Mucosa of stomach (tissue), 1 donor: ENCODE results near the gene TMOD2.

Experiments
- H3K27me3 ChIP-seq: one replicate; pipeline ENCODE4 v1.7.0; 2013; ENCODE audit warnings: mild to moderate bottlenecking, low read length; ENCODE audit not compliant: control insufficient read depth, insufficient read depth
- H3K36me3 ChIP-seq: one replicate; pipeline ENCODE4 v1.7.0; 2013; ENCODE audit warnings: low read length; ENCODE audit not compliant: control insufficient read depth, insufficient read depth
- H3K4me1 ChIP-seq: one replicate; pipeline ENCODE4 v1.7.0; 2013; ENCODE audit warnings: mild to moderate bottlenecking, low read length; ENCODE audit not compliant: control insufficient read depth, insufficient read depth
- H3K4me3 ChIP-seq: one replicate; pipeline ENCODE4 v1.7.0; 2013; ENCODE audit warnings: low read length
- H3K9ac ChIP-seq: one replicate; pipeline ENCODE4 v1.7.0; 2013; ENCODE audit warnings: mild to moderate bottlenecking, low read length, moderate library complexity
- H3K9me3 ChIP-seq: one replicate; pipeline ENCODE4 v1.7.0; 2013; ENCODE audit warnings: mild to moderate bottlenecking, low read length, moderate library complexity; ENCODE audit not compliant: control insufficient read depth
- donor health status: Pancreatic carcinoma.

The TMOD2 gene

DNA sequence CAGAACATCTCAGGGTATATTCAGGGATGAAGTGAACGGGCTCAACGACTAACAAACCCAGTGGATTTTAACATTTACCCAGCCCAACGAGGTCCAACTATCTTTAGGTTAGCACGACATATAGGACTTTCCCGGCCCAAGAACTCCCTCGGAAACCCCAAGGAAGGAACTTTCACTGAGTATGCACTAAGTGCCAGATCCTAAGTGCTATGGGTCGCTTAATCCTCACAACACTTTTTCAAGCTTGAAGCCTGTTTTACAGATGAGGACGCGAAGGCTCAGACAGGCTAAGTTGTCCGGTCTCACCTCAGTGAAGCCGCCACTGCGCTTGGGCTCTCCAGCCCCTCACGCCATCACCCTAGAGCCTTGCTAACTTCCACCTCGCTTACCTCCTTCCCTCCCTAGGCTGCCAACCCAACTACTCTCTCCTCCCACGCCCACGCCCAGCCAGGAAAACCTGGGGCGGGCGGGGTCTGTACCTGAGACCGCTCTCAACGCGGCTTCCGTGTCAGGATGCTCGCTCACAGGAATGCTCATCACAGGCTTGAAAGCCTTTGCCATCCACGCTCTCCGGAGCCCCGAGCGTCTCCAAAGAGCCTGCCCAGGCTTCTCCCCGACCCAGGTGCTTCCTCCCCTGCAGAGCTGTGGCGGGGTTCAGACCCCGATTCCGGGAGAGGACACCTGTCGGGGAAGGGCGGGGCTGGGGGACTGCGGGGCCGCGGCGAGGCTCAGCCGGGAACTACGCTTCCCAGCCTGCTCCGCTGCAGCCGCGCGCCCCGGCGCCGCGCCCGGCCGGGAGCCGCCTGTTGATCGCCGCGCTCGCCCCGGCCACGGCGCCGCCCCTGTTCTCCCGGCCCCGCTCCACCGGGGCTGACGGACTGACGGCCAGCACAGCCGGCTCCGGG is at the start of gene TMOD2:
TMOD2 (plus strand) TSS at position 806 of the 905 bp plus-strand sequence. CDS start 14,845 bp downstream, outside the sequence.
- Histone ChIP-seq H3K9ac (peak within 1 kb of the TSS; percentile 37), H3K4me3 (peak within 1 kb of the TSS; percentile 44), H3K27me3 (peaks cover 21% of the 10 kb centered on the region)

DNA sequence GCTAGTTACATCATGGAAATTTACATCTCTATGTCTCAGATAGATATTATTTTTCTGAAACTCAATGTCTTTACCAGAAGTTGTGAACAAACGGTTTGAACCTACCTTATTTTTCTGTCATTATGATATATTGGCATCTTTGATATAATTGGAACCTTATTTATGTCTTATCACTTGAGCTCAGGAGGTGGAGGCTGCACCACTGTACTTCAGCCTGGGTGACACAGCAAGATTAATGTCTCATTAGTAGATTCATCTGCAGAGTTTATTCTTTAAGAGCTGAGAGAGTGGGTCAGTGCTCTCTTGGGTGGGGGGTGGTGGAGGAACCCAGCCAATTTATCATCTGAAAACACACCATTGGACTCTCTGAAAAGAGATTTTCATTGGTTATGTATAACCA is 48.7 kb upstream of the TMOD2 start:
- H3K4me1 ChIP-seq = no peaks in the 10 kb centered on the region
- no peak overlapping the region for H3K9ac ChIP-seq
- H3K9me3 ChIP-seq = no peaks in the 10 kb centered on the region
- no peaks in the 10 kb centered on the region for H3K36me3 ChIP-seq
- H3K27me3 ChIP-seq = peaks cover 6% of the 10 kb centered on the region
- no peak overlapping the region for H3K4me3 ChIP-seq

More for the DNA sequence above, at the start of gene TMOD2:
- Histone ChIP-seq H3K36me3 (no peaks in the 10 kb centered on the region), H3K9me3 (no peaks in the 10 kb centered on the region), H3K4me1 (peaks cover 11% of the 10 kb centered on the region)

DNA sequence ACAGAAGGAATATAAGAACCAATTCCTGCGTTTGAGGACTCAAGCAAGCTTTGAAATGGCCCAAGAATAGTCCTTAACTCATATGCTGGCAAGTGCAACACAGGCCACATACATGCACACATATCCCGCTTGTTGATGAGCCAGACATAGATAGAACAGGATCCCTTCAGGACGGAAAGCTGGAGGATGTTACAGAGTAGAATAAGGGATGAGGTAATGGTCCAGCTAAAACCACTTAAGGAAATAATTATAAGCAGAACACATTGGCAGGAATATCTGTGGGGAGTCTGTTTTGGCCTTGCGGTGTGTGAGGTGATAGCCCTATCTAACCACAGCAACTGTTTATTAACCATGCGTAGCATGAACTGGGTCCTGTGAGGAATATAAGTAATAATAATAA is 45.1 kb upstream of the TMOD2 start:
- H3K36me3 ChIP-seq = no peaks in the 10 kb centered on the region
- no peaks in the 10 kb centered on the region for H3K4me1 ChIP-seq
- H3K9me3 ChIP-seq = no peaks in the 10 kb centered on the region
- H3K9ac ChIP-seq = no peak overlapping the region
- H3K4me3 ChIP-seq = no peak overlapping the region
- H3K27me3 ChIP-seq = no peaks in the 10 kb centered on the region

DNA sequence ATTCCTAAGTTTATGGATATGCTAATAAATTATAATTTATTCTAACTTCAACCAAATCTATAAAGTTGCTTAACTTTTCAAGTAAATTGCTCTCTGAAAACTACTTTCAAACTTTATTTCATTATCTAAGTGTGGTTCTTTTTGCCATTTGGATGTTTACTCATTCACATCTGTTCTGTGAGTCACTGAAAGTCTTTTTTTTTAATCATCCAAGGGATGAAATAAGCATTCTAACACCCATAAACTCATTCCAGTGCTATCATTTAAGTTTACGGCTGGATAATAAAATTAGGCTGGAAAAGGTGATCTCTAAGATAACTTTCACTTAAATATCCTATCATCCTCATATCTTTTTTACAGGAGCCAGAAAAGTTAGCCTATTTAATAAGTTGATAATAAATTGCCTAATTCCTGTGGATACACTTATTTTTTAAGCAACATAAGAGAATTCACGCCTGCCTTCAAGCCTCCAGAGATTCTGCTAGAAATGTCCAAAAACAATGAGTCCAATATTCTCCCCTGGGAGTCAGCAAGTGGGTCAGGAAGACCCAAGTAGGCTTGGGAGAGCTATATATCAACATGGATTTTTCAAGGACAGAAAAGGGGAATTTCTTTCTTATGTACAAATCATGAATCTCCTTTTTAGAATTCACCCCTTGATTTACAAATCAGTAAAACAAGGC is 44.3 kb upstream of the TMOD2 start:
- Histone ChIP-seq H3K36me3 (no peaks in the 10 kb centered on the region), H3K4me1 (no peaks in the 10 kb centered on the region), H3K9me3 (no peaks in the 10 kb centered on the region), H3K9ac (no peak overlapping the region), H3K4me3 (no peak overlapping the region), H3K27me3 (no peaks in the 10 kb centered on the region)

DNA sequence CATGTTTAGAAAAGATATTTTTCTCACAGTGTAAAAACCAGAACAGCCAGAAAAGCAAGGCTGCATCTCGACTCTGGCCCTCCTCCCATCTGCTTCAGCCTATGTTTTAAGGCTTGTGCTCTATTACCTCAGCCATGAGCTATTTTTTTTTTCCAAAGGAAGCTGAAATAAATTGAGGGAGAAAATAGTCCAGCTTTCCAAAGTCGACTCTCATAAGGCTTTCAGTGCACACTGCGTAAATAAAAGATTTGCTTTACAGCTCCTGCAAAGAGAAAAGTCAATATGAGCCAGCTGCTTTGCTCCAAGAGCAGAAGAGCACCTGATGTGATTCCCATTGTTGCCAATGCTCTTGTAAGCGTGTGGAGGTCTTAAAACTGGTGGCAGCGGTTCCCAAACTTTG is 43.4 kb upstream of the TMOD2 start:
- H3K4me1 ChIP-seq = no peaks in the 10 kb centered on the region
- no peaks in the 10 kb centered on the region for H3K36me3 ChIP-seq
- no peaks in the 10 kb centered on the region for H3K9me3 ChIP-seq
- H3K4me3 ChIP-seq = no peak overlapping the region
- no peaks in the 10 kb centered on the region for H3K27me3 ChIP-seq
- H3K9ac ChIP-seq = no peak overlapping the region

DNA sequence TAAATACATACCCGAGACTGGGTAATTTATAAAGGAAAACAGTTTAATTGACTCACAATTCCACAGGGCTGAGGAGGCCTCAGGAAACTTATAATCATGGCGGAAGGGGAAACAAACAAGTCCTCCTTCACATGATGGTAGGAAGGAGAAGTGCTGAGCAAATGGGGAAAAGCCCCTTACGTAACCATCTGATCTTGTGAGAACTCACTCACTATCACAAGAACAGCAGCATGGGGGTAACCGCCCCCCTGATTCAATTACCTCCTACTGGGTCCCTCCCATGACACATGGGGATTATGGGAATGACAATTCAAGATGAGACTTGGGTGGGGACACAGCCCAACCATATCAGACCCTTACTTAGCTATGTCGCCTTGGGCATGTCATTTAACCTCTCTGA is 42.4 kb upstream of the TMOD2 start:
- H3K9me3 ChIP-seq = no peaks in the 10 kb centered on the region
- no peaks in the 10 kb centered on the region for H3K27me3 ChIP-seq
- H3K4me1 ChIP-seq = no peaks in the 10 kb centered on the region
- H3K4me3 ChIP-seq = no peak overlapping the region
- no peak overlapping the region for H3K9ac ChIP-seq
- H3K36me3 ChIP-seq = no peaks in the 10 kb centered on the region

DNA sequence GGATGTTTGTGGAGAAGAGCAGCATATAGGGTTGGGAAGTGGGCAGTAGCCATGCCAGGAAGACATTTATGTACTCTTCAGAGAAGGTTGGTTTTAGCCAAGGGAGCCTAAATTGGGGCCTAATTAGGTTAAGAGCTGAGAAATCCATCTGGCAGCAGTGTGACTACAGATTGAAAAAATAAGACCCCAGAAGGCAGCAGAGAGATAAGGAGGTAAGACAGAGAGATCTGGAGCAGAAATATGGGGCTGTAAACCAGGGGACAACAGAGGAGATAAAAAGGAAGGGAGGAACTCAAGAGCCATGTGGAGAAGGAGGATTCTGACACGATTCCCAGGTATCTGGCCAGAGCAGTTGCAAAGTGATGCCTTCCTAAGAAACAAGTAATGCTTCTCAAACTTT is 37.2 kb upstream of the TMOD2 start:
- Histone ChIP-seq H3K4me3 (no peak overlapping the region), H3K36me3 (no peaks in the 10 kb centered on the region), H3K9ac (no peak overlapping the region), H3K4me1 (no peaks in the 10 kb centered on the region), H3K27me3 (no peaks in the 10 kb centered on the region), H3K9me3 (no peaks in the 10 kb centered on the region)

DNA sequence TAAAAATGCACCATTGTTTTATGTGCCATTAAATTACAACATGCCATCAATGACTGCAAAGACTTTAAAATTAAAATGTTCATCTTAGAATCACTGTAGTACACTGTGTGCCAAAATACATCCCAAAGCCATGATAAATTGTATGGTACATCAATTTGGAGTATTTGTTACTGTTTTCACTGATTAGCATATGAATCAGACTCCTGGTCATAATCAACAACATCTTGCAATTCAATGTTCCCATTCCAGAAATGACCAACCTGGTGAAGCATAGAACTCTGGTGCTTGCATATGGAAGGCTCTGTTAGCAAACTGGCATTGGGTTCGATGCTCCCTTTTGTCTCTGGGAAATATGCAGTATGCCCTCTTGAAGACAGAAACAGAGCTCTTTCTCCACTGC is 36.5 kb upstream of the TMOD2 start:
- Histone ChIP-seq H3K4me1 (no peaks in the 10 kb centered on the region), H3K9me3 (no peaks in the 10 kb centered on the region), H3K27me3 (no peaks in the 10 kb centered on the region), H3K4me3 (no peak overlapping the region), H3K36me3 (no peaks in the 10 kb centered on the region), H3K9ac (no peak overlapping the region)

DNA sequence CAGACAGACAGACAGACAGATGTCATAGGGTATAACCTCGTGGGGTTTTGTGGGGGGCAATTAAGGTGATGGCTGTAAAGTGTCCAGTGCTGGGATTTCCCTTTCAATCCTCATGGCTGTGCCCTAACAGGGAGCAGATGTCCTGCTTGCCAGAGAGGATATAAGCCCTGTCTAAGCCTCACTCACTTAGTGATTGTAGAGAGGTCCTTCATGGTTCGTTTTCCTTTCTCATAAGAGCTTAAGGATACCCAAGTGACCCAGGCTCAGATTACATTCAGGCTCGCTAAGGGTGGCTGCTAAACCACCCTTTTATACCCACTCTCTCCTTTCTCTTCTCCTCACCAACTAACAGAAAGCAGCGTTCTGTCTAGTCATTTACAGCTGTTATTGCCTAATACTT is 33.2 kb upstream of the TMOD2 start:
- H3K4me1 ChIP-seq = no peaks in the 10 kb centered on the region
- no peaks in the 10 kb centered on the region for H3K36me3 ChIP-seq
- no peak overlapping the region for H3K4me3 ChIP-seq
- no peaks in the 10 kb centered on the region for H3K27me3 ChIP-seq
- no peaks in the 10 kb centered on the region for H3K9me3 ChIP-seq
- no peak overlapping the region for H3K9ac ChIP-seq

DNA sequence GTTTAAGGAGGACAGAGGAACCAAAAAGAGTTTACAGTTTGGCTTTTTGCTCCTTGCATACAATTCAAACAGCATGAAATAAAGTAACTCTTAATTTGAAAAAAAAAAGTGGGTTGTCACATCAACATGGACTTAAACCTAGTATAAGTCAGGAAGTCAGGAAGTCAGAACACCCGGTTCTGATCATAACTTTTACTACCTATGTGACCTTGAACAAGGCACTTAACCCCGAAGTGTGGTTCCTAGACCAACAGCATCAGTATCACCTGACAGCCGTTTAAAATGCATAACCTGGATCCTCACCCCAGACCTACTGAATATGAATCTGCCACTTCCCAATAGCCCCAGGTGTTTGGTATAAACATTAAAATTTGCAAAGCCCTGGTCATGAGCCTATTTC is 32.7 kb upstream of the TMOD2 start:
- no peak overlapping the region for H3K9ac ChIP-seq
- no peaks in the 10 kb centered on the region for H3K4me1 ChIP-seq
- no peak overlapping the region for H3K4me3 ChIP-seq
- no peaks in the 10 kb centered on the region for H3K36me3 ChIP-seq
- H3K9me3 ChIP-seq = no peaks in the 10 kb centered on the region
- H3K27me3 ChIP-seq = no peaks in the 10 kb centered on the region

DNA sequence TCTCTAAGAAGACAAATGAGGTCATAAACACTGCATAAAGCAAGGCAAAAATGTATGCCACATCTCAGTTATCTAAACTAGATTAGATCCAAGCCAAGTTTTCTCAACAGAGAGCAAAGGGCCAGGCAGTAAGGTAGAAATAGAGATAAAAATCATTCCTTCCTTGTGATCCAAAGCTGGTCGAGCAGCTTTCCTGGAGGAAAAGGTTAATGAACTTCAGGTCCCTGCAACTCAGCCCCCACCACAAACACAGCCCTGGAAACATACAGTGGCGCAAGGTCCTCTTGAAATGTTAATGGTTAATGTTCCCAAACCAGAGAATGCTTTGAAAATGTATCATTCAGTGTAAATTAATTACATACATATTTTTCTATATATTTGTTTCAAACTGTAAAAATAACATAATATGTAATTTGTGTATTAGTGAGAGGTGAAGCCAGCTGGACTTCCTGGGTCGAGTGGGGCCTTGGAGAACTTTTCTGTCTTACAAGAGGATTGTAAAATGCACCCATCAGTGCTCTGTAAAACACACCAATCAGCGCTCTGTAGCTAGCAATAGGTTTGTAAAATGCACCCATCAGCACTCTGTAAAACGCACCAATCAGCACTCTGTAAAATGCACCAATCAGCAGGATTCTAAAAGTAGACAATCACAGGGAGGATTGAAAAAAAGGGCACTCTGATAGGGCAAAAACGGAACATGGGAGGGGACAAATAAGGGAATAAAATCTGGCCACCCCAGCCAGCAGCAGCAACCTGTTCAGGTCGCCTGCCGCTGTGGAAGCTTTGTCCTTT is 31.0 kb upstream of the TMOD2 start:
- Histone ChIP-seq H3K27me3 (no peaks in the 10 kb centered on the region), H3K36me3 (no peaks in the 10 kb centered on the region), H3K9me3 (no peaks in the 10 kb centered on the region), H3K4me3 (no peak overlapping the region), H3K4me1 (no peaks in the 10 kb centered on the region), H3K9ac (no peak overlapping the region)
